Mucosa of descending colon (tissue), 3 donors: ENCODE measurements around the gene CKAP2L. TPM values are rescaled to one million over a fixed set of nuclear protein-coding genes. Genes with fewer than 3 reads are reported as not detected.

Experiments used
- ATAC-seq: fragments of 200-7000 bp; cut with Tn5 transposase; one replicate; pipeline ENCODE4 v1.9.1; 2020; ENCODE audit warnings: mild to moderate bottlenecking, moderate library complexity
- DNase-seq, 3 donors: peaks; one replicate each; pipeline ENCODE4 v3.0.0-alpha.2; 2020
- H3K36me3 ChIP-seq: fragments of 200-600 bp; one replicate; pipeline ENCODE4 v1.8.0; 2021; ENCODE audit warnings: low read depth, mild to moderate bottlenecking
- H3K4me1 ChIP-seq: fragments of 200-600 bp; one replicate; pipeline ENCODE4 v1.8.0; 2021; ENCODE audit warnings: low read depth, mild to moderate bottlenecking
- H3K4me3 ChIP-seq: fragments of 200-600 bp; one replicate; pipeline ENCODE4 v1.8.0; 2021; ENCODE audit warnings: mild to moderate bottlenecking
- H3K9me3 ChIP-seq: fragments of 200-600 bp; one replicate; pipeline ENCODE4 v1.8.0; 2021; ENCODE audit warnings: mild to moderate bottlenecking
- intact Hi-C, 2 donors: fragments of 100-400 bp; cut with DNase I in 1 of 2; cut with micrococcal nuclease in 1 of 2; formaldehyde crosslinking; loops; one replicate each; pipeline versions ENCODE4 v1.11.0 to v1.11.1; 2022; cut with DNase I, micrococcal nuclease
- total RNA-seq, 3 donors: library from RNA; stranded (reverse); fragmentation: NEBNext Ultra II Directional in 2 of 3; extraction: Animal tissue kit (Norgen Biotek cat#: 25700) in 2 of 3; gene quantifications; one replicate each; pipeline versions ENCODE4 v1.2.1 to v1.2.4, GENCODE V29; 2021 to 2023
- TF ChIP-seq, protein P1 (sequence below): fragments of 200-600 bp; IDR thresholded peaks from one replicate; pipeline ENCODE4 v1.8.0; 2022; ENCODE audit warnings: antibody characterized with exemption, mild to moderate bottlenecking
- donor health status: DM: no; HTN: no; CAD: no; lungs with moderate emphysema.
- donor health status: DM: no; HTN: no; CAD: no.
- donor health status: DM: no; HTN: yes; CAD: no.

The CKAP2L gene
- total RNA-seq, 3 donors from 2014 or later = 1.2 to 9.5 (median 2.8) TPM

DNA sequence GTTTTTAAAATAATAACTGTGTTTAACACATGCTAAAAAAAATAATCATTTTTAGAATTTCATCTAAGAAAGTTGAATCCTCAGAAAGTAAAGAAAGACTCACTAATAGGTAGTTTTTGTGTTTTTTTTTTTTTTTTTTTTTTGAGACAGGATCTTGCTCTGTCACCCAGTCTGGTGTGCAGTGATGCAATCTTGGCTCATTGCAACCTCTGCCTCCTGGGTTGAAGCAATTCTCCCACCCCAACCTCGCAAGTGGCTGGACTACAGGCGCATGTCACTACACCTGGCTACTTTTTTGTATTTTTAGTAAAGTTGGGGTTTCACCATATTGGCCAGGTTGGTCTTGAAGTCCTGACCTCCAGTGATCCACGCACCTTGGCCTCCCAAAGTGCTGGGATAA lies 7.1 kb downstream of the CKAP2L start:
- H3K4me1 ChIP-seq = no peaks in the 10 kb centered on the region
- H3K4me3 ChIP-seq = no peak overlapping the region
- ATAC-seq = no peak
- H3K9me3 ChIP-seq = no peaks in the 10 kb centered on the region
- TF ChIP-seq, protein P1, sequence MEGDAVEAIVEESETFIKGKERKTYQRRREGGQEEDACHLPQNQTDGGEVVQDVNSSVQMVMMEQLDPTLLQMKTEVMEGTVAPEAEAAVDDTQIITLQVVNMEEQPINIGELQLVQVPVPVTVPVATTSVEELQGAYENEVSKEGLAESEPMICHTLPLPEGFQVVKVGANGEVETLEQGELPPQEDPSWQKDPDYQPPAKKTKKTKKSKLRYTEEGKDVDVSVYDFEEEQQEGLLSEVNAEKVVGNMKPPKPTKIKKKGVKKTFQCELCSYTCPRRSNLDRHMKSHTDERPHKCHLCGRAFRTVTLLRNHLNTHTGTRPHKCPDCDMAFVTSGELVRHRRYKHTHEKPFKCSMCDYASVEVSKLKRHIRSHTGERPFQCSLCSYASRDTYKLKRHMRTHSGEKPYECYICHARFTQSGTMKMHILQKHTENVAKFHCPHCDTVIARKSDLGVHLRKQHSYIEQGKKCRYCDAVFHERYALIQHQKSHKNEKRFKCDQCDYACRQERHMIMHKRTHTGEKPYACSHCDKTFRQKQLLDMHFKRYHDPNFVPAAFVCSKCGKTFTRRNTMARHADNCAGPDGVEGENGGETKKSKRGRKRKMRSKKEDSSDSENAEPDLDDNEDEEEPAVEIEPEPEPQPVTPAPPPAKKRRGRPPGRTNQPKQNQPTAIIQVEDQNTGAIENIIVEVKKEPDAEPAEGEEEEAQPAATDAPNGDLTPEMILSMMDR = no peak
- H3K36me3 ChIP-seq = no peaks in the 10 kb centered on the region
- no peak for DNase-seq
- intact Hi-C loops = no loop called here

DNA sequence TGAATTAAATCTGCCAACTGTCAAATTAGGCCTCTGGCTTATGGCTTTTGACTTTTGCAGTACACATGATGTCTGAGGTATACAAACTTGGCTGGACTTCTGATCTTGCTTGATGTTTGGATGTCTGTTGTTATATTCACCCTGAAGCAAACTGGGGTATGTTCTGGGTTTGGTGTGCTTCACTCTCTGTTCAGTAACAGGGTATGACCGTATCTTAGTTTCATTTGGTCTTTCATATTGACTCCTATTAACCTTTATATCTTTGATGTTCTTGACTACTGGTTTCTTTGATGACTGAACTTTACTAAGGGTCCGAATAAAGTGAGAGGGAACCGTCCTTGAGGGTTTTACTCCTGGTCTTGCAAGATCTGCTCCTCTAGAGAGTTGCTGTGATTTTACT lies 8.2 kb downstream of the CKAP2L start:
- ATAC-seq = no peak
- TF ChIP-seq, protein P1 = no peak
- DNase-seq = no peak
- Histone ChIP-seq H3K36me3 (no peaks in the 10 kb centered on the region), H3K9me3 (no peaks in the 10 kb centered on the region), H3K4me3 (no peak overlapping the region), H3K4me1 (peaks cover 6% of the 10 kb centered on the region)
- intact Hi-C loops = no loop called here

DNA sequence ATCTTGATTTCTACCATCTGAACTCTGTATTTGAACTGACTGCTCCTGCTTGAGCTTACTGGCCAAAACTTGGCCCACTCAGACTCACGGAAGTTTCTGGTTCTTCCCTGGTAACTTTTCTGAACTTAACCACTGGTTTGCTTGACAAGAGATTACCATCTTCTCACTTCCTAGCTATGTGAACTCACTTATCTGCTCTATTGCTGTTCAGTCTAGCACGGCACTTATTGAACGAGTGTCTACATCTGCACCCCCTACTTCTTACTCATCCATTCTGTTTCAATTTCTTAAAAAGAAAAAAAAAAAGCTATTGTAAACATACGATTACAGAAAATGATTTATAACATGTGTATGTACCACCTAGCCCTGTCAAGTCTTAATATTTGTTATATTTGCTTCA lies 9.0 kb downstream of the CKAP2L start:
- Histone ChIP-seq H3K36me3 (no peaks in the 10 kb centered on the region), H3K9me3 (no peaks in the 10 kb centered on the region), H3K4me1 (peaks cover 6% of the 10 kb centered on the region), H3K4me3 (no peak overlapping the region)
- intact Hi-C loops = no loop called here
- no peak for DNase-seq
- TF ChIP-seq, protein P1 = no peak
- ATAC-seq = no peak

DNA sequence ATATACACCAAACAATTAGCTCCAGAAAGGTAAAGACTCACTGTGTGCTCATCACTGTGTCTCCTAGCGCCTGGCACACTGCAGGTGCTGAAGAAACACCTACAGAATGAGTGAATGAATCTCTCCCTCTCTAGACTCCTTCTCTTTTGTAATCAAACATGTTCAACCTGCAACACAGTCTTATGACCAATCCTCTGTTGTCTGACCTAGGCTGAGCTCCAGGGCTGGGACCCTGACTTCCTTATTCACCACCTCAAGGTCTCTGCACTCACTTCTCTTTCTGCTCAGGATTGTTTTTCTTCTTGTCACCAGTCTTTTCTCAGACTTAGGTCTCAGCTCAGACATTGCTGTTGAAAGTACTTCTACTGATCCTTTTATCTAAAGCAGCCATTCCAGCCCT lies 9.8 kb downstream of the CKAP2L start:
- Histone ChIP-seq H3K36me3 (no peaks in the 10 kb centered on the region), H3K4me3 (no peak overlapping the region), H3K4me1 (peaks cover 6% of the 10 kb centered on the region), H3K9me3 (no peaks in the 10 kb centered on the region)
- ATAC-seq (peak; percentile 18), DNase-seq (no peak)
- intact Hi-C loops = loop anchor here in 1 of 2 donors (5.0 kb wide), 1 partner anchor 188 kb away; no protein-coding TSS in a partner anchor
- TF ChIP-seq, protein P1 = no peak

DNA sequence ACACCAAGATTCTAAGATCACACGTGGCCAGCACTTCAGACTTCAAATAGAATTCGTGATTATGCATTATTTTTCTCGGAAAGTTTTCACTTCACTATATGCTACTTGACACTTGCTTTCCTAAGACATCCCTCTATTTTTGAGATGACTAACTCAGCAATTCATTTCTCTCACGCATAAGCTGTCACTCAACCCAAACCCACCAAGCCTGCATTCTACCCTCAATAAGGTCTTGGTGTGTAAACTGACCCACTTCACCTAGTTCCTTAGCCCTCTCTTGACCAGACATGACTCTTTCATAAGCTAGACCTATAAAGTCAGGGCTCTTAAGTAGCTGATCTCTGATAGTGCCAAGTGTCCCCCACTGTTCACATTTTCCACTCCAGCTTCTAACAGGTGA lies 11.7 kb downstream of the CKAP2L start:
- no peak for ATAC-seq
- H3K9me3 ChIP-seq = no peaks in the 10 kb centered on the region

More for the DNA sequence above, 11.7 kb downstream of the CKAP2L start:
- Histone ChIP-seq H3K4me3 (no peak overlapping the region), H3K36me3 (no peaks in the 10 kb centered on the region), H3K4me1 (peaks cover 6% of the 10 kb centered on the region)
- no peak for DNase-seq
- TF ChIP-seq, protein P1 = no peak
- intact Hi-C loops = loop anchor here in 1 of 2 donors (5.0 kb wide), 1 partner anchor 190 kb away; no protein-coding TSS in a partner anchor
